Erythroblast (primary cell): ENCODE results near the gene IGSF11.

Source experiments
- DNase-seq, 2 experiments: peaks; one replicate each; lab custom pipeline; 2025; lab: John Stamatoyannopoulos, UW
- GATA1 ChIP-seq: IDR thresholded peaks from 2 replicates; pipeline ENCODE4 v1.6.1; 2011; ENCODE audit warnings: low read depth, mild to moderate bottlenecking, control low read depth, low read length, moderate library complexity
- POLR2A ChIP-seq: IDR thresholded peaks from 2 replicates; pipeline ENCODE4 v1.6.1; 2011; ENCODE audit warnings: mild to moderate bottlenecking, low read length

Gene IGSF11

DNA sequence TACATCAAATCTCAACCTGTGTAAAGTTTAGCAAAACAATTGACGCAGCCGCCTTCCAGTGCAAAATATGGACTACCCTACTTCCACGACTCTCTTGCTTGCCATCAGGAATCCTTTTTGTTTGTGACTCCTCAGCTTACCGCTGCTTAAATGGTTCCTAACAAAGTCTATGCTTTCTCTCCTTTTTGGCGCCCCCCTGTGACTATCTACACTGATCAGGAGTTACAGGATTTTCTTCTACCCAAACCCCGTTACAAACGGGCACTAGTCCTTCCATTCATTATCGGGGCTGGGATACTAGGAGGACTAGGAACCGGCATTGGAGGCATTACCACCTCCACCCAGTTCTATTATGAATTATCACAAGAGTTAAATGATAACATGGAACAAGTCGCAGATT is 184.0 kb downstream of the IGSF11 start:
- no peak for DNase-seq
- TF ChIP-seq GATA1 (no peak), POLR2A (no peak)
